OCI-M1 (cell line): Measurements from ENCODE around the gene TIMM22.
"Not testable (repeated sequence)": the region's sequence is repeated elsewhere in the genome, so short reads cannot be mapped to it uniquely, and the experiment has no call there.

Experiments used
- DNase-seq: peaks from one replicate; lab custom pipeline; 2025; lab: John Stamatoyannopoulos, UW

The TIMM22 gene

DNA sequence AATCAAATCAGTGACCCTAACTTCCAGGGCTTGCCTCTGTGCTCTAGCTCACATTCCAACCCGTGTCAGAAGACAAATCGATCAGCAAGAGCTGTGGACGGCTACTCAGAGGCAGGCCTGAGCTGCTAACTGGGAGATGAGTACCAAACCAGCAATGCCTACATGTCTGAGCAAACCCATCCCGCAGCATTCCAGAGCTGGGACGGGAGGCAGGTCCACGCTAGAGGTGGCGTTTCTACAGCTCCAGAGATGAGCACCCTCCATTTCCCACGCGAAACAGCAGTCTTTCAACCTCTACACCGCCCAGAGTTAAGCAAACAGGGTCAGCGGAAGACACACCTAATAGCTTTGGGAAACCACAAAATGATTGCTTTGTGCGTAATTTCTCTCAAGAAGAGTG lies 23.9 kb upstream of the TIMM22 start:
- DNase-seq = no peak

- DNase-seq = not testable (repeated sequence)
Observed at GRCh38 chr17:974778-975177, 22.2 kb upstream of the TIMM22 start.

GRCh38 chr17:975371-975915 lies 21.5 kb upstream of the TIMM22 start:
- DNase-seq = no peak

DNA sequence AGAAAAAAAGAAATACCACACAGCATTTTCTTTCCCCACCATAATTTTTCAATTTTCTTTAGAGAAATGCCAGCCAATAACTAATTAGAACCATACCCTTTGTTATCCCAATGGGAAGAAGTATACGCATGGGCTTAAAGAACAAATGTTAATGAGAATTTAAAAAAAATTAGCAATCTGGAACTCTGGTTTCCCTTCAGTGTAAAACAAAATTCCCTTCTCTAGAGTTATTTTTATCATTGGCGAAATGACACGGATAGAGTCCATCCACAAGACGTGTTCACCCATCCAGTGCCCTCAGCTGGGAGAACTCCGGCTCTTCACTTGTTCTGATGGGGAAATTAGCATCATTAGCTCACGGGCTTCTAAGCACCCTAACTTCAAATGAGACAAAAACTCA lies 20.6 kb upstream of the TIMM22 start:
- DNase-seq = no peak

- DNase-seq = no peak
Observed at GRCh38 chr17:977166-977565, 19.8 kb upstream of the TIMM22 start.

GRCh38 chr17:978103-979093 lies 18.5 kb upstream of the TIMM22 start:
- DNase-seq = no peak

GRCh38 chr17:979212-979538 lies 17.8 kb upstream of the TIMM22 start:
- DNase-seq = no peak

DNA sequence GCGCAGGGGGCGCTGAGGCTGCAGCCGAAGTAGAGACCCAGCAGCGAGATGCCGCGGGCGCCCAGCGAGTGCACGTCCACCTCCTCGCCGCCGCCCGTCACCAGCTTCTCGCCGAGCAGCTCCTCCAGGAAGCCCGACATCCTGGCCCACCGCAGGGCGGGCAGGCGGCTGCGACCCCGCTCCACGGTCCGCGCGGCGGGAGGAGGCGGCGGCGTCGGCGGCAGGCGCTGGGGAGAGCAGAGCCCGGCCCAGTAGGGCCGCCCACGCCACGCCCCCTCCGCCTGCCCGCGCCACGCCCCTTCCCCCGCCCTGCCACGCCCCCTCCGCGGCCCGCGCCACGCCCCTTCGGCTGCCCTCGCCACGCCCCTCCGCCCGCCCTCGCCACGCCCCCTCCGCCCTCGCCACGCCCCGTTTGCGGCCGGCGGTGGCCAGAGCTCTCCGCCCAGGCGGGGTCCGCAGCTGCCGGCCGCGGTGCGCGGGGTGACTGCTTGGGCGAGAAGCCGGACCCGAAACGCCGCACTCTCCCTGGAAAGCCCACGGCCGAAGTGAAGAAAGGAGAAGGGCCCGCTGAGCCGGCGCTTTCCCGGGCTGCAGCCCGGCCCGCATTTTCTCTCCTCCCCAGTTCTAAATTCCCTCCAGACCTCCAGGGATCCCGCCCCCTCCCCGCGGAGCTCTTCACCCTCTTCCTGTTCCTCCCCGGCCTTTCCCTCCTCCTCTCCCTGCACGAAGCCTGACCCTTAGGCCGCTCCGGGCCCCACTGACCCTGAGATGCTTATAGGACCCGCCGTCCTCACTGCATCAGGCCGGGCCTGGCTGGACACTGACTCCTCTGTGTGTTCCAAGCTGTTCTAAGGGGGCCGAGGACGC lies 17.2 kb upstream of the TIMM22 start, which contains the start of gene NXN:
Gene NXN (minus strand): TSS at position 238 of the 867 bp plus-strand sequence.
- peak; percentile 72 for DNase-seq

- peak; percentile 86 for DNase-seq
Observed at GRCh38 chr17:980406-981291, 16.3 kb upstream of the TIMM22 start.

- DNase-seq = no peak
Observed at GRCh38 chr17:981292-981658, 15.7 kb upstream of the TIMM22 start.

DNA sequence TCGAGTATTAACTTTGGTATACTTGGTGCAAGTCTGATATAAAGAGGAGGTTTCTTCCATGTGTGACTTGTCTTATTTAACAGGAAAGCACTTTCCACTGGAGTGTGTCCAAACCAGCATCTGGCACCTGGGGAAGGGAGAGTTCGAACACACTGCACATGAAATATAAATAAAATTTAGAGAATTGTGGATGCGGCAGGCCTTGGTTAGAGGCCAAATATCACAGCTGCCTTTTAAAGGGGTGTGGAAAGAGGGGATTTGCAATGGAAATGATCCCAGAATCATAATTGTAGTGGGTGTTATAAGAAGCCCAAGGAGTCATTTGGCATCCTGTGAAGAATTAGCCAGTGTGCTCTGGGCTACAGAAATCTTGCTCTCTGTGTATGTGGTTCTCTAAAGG lies 13.0 kb upstream of the TIMM22 start:
- no peak for DNase-seq

- no peak for DNase-seq
Observed at GRCh38 chr17:986322-986929, 10.5 kb upstream of the TIMM22 start.

GRCh38 chr17:987931-988330 lies 9.0 kb upstream of the TIMM22 start:
- DNase-seq = no peak

GRCh38 chr17:988561-988960 lies 8.4 kb upstream of the TIMM22 start:
- no peak for DNase-seq

GRCh38 chr17:992933-993332 lies 4.0 kb upstream of the TIMM22 start:
- no peak for DNase-seq

DNA sequence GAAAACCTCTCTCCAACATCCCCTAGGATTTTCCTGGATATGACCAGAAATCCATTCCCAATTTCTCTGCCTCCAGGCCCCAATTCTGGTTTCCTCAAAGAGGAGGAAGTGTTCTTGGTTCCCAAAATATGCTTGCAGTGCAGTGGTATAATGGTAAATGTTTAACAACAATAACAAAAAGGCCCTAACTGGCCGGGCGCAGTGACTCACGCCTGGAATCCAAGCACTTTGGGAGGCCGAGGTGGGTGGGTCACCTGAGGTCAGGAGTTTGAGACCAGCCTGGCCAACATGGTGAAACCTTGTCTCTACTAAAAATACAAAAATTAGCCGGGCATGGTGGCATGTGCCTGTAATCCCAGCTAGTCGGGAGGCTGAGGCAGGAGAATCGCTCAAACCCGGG lies 1.6 kb upstream of the TIMM22 start:
- not testable (repeated sequence) for DNase-seq

DNA sequence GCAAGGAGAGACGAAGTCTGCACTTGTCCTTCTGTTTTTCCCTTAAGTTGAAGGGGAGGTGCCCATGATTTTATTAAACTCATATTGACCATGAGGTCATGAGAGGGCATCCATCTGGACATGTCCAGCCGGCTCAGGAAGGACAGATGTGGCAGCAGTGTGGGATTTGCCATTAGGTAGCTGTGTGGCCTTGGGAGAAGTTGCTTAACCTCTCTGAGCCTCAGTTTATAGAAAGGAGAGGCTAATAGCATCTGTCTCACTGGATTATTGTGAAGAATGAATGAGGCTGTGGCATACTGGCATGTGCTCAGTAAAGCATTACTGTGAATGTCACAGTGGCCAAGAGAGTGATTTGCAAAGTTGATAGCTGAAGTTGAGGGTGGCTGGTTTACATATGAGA lies 1.2 kb downstream of the TIMM22 start:
- no peak for DNase-seq

- DNase-seq = no peak
Observed at GRCh38 chr17:1000597-1001461, 3.9 kb downstream of the TIMM22 start.

DNA sequence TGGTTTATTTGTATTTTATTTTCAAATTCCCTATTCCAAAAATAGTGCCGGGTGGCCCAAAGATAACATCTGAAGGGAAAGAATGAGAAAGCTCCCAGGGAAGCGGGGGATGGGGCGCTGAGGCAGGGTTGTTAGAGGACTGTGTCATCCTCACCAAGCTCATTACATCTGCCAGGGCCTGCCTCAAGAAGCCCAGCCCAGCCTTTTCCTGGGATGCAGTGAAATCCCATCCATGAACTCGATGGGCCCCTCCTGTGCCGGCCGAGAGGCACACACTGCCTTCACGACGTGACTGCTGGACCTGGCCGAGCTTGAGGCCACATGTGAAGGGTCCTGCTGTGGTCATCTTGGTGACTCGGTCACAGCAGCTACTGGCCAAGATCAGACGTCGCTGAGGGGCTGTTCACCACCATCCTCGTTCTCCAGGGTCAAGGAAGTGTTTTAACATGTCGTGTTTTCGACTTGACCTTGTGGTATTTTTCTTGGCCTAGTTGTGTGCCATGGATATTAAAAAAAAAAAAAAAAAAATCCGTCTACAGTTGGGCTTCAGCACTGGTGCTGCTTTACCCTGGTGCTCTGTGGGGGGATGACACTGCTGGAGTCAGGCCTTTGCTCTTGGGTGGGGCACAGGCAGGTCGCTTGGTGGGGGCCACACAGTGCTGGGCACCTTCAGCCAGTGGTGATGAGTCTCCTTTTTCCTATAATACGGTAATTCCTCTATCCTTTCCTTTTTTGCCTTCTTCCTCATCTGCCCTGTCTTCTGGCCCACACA lies 4.9 kb downstream of the TIMM22 start:
- DNase-seq = no peak

DNA sequence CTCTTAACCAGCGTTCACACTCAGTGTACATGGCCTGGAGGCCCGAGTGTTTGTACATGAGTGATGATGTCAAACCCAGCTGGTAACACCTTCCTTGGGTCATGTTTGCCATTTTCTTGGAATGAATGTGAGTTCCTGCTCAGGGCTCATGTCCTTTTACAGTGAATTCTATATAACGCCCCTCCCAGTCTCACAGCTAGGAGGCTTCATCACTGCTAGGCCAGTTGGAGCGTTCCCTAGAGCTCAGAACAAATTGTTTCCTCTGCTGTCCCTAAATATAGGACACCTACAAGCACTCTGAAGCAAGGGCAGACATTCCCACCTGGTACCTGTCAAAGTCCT lies 5.5 kb downstream of the TIMM22 start:
- DNase-seq = no peak
